ENCODE measurements around the gene USP17L19. TPM values are rescaled to one million over a fixed set of nuclear protein-coding genes. Genes with fewer than 3 reads are reported as not detected.
A peak's percentile ranks its signal among the peaks of the same experiment; 100 is the strongest.
"Not testable (repeated sequence)": the region's sequence is repeated elsewhere in the genome, so short reads cannot be mapped to it uniquely, and the experiment has no call there.

The USP17L19 gene, protein sequence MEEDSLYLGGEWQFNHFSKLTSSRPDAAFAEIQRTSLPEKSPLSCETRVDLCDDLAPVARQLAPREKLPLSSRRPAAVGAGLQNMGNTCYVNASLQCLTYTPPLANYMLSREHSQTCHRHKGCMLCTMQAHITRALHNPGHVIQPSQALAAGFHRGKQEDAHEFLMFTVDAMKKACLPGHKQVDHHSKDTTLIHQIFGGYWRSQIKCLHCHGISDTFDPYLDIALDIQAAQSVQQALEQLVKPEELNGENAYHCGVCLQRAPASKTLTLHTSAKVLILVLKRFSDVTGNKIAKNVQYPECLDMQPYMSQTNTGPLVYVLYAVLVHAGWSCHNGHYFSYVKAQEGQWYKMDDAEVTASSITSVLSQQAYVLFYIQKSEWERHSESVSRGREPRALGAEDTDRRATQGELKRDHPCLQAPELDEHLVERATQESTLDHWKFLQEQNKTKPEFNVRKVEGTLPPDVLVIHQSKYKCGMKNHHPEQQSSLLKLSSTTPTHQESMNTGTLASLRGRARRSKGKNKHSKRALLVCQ
- not detected in 2 replicates for polyA plus RNA-seq (2014; cell fraction: cytosol; rRNA removed)
- polyA plus RNA-seq (2014; cell fraction: nucleus; rRNA removed) = not detected in 2 replicates

DNA sequence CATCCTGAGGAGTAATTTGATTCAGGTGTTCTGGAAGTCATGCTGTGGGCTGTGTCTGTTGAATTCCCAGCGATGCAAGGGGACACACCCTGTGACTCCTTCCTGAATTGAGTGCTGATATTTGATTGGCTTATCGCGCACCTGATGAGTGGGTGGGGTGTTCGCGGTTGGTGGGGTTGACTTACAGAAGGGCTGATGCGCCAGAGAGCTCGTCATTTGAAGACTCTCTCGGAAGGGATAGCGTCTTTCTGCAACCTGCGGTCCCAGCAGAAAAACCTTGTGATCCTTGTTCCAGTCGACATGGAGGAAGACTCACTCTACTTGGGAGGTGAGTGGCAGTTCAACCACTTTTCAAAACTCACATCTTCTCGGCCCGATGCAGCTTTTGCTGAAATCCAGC lies at the start of gene USP17L19:
USP17L19 (plus strand) TSS at position 301 of the 400 bp plus-strand sequence; CDS start at position 301, 0 bp downstream.
- DNase-seq (ENCODE audit: low spot score) = not testable (repeated sequence)

DNA sequence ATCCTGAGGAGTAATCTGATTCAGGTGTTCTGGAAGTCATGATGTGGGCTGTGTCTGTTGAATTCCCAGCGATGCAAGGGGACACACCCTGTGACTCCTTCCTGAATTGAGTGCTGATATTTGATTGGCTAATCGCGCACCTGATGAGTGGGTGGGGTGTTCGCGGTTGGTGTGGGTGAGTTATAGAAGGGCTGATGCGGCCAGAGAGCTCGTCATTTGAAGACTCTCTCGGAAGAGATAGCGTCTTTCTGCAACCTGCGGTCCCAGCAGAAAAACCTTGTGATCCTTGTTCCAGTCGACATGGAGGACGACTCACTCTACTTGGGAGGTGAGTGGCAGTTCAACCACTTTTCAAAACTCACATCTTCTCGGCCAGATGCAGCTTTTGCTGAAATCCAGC lies 42.8 kb upstream of the USP17L19 start, which contains the start of gene USP17L10:
USP17L10 (plus strand) TSS at position 301 of the 400 bp plus-strand sequence; CDS start at position 301, 0 bp downstream.
- not testable (repeated sequence) for DNase-seq (ENCODE audit: low spot score)

DNA sequence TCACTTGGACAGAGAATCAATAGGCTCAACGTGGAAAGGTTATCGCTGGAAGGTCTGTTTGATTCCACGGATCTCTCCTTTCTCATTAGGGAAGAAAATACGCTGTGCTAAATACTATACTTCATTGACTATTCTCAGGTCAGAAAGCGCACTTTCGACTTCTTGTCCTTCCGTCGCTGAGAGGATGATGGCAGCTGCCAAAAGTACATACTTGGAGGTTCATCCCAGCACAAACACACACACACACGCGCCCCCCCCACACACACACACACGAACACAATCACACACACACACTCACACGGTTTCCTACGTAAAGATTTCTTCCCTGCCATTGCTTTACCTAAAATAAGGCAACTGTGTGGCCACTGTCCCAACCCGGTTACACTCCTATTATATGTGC lies 38.5 kb upstream of the USP17L19 start:
- DNase-seq (ENCODE audit: low spot score) = not testable (repeated sequence)

DNA sequence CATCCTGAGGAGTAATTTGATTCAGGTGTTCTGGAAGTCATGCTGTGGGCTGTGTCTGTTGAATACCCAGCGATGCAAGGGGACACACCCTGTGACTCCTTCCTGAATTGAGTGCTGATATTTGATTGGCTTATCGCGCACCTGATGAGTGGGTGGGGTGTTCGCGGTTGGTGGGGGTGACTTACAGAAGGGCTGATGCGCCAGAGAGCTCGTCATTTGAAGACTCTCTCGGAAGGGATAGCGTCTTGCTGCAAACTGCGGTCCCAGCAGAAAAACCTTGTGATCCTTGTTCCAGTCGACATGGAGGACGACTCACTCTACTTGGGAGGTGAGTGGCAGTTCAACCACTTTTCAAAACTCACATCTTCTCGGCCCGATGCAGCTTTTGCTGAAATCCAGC lies 38.1 kb upstream of the USP17L19 start, which contains the start of gene USP17L11:
USP17L11 (plus strand) TSS at position 301 of the 400 bp plus-strand sequence; CDS start at position 301, 0 bp downstream.
- DNase-seq (ENCODE audit: low spot score) = not testable (repeated sequence)

DNA sequence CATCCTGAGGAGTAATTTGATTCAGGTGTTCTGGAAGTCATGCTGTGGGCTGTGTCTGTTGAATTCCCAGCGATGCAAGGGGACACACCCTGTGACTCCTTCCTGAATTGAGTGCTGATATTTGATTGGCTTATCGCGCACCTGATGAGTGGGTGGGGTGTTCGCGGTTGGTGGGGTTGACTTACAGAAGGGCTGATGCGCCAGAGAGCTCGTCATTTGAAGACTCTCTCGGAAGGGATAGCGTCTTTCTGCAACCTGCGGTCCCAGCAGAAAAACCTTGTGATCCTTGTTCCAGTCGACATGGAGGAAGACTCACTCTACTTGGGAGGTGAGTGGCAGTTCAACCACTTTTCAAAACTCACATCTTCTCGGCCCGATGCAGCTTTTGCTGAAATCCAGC lies 33.3 kb upstream of the USP17L19 start, which contains the start of gene USP17L12:
USP17L12 (plus strand) TSS at position 301 of the 400 bp plus-strand sequence; CDS start at position 301, 0 bp downstream.
- not testable (repeated sequence) for DNase-seq (ENCODE audit: low spot score)

DNA sequence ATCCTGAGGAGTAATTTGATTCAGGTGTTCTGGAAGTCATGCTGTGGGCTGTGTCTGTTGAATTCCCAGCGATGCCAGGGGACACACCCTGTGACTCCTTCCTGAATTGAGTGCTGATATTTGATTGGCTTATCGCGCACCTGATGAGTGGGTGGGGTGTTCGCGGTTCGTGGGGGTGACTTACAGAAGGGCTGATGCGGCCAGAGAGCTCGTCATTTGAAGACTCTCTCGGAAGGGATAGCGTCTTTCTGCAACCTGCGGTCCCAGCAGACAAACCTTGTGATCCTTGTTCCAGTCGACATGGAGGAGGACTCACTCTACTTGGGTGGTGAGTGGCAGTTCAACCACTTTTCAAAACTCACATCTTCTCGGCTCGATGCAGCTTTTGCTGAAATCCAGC lies 28.6 kb upstream of the USP17L19 start, which contains the start of gene USP17L13:
USP17L13 (plus strand) TSS at position 301 of the 400 bp plus-strand sequence; CDS start at position 301, 0 bp downstream.
- not testable (repeated sequence) for DNase-seq (ENCODE audit: low spot score)

DNA sequence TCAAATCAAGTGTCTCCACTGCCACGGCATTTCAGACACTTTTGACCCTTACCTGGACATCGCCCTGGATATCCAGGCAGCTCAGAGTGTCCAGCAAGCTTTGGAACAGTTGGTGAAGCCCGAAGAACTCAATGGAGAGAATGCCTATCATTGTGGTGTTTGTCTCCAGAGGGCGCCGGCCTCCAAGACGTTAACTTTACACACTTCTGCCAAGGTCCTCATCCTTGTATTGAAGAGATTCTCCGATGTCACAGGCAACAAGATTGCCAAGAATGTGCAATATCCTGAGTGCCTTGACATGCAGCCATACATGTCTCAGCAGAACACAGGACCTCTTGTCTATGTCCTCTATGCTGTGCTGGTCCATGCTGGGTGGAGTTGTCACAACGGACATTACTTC lies 22.9 kb upstream of the USP17L19 start:
- DNase-seq (ENCODE audit: low spot score) = not testable (repeated sequence)

DNA sequence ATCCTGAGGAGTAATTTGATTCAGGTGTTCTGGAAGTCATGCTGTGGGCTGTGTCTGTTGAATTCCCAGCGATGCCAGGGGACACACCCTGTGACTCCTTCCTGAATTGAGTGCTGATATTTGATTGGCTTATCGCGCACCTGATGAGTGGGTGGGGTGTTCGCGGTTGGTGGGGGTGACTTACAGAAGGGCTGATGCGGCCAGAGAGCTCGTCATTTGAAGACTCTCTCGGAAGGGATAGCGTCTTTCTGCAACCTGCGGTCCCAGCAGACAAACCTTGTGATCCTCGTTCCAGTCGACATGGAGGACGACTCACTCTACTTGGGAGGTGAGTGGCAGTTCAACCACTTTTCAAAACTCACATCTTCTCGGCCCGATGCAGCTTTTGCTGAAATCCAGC lies 19.1 kb upstream of the USP17L19 start, which contains the start of gene USP17L15:
USP17L15 (plus strand) TSS at position 301 of the 400 bp plus-strand sequence; CDS start at position 301, 0 bp downstream.
- DNase-seq (ENCODE audit: low spot score) = not testable (repeated sequence)

DNA sequence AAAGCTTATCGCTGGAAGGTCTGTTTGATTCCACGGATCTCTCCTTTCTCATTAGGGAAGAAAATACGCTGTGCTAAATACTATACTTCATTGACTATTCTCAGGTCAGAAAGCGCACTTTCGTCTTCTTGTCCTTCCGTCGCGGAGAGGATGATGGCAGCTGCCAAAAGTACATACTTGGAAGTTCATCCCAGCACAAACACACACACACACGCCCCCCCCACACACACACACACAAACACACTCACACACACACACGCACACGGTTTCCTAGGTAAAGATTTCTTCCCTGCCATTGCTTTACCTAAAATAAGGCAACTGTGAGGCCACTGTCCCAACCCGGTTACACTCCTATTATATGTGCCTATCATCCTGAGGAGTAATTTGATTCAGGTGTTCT lies 14.7 kb upstream of the USP17L19 start:
- DNase-seq (ENCODE audit: low spot score) = peak; percentile 0

DNA sequence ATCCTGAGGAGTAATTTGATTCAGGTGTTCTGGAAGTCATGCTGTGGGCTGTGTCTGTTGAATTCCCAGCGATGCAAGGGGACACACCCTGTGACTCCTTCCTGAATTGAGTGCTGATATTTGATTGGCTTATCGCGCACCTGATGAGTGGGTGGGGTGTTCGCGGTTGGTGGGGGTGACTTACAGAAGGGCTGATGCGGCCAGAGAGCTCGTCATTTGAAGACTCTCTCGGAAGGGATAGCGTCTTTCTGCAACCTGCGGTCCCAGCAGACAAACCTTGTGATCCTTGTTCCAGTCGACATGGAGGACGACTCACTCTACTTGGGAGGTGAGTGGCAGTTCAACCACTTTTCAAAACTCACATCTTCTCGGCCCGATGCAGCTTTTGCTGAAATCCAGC lies 9.6 kb upstream of the USP17L19 start, which contains the start of gene USP17L17:
USP17L17 (plus strand) TSS at position 301 of the 400 bp plus-strand sequence; CDS start at position 301, 0 bp downstream.
- not testable (repeated sequence) for DNase-seq (ENCODE audit: low spot score)

DNA sequence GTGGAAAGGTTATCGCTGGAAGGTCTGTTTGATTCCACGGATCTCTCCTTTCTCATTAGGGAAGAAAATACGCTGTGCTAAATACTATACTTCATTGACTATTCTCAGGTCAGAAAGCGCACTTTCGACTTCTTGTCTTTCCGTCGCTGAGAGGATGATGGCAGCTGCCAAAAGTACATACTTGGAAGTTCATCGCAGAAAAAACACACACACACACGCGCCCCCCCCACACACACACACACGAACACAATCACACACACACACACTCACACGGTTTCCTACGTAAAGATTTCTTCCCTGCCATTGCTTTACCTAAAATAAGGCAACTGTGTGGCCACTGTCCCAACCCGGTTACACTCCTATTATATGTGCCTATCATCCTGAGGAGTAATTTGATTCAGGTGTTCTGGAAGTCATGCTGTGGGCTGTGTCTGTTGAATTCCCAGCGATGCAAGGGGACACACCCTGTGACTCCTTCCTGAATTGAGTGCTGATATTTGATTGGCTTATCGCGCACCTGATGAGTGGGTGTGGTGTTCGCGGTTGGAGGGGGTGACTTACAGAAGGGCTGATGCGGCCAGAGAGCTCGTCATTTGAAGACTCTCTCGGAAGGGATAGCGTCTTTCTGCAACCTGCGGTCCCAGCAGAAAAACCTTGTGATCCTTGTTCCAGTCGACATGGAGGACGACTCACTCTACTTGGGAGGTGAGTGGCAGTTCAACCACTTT lies 5.1 kb upstream of the USP17L19 start, which contains the start of gene USP17L18:
USP17L18 (plus strand) TSS at position 678 of the 728 bp plus-strand sequence; CDS start at position 678, 0 bp downstream.
- peak; percentile 0 for DNase-seq (ENCODE audit: low spot score)

DNA sequence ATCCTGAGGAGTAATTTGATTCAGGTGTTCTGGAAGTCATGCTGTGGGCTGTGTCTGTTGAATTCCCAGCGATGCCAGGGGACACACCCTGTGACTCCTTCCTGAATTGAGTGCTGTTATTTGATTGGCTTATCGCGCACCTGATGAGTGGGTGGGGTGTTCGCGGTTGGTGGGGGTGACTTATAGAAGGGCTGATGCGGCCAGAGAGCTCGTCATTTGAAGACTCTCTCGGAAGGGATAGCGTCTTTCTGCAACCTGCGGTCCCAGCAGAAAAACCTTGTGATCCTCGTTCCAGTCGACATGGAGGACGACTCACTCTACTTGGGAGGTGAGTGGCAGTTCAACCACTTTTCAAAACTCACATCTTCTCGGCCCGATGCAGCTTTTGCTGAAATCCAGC lies 4.6 kb downstream of the USP17L19 start, which contains the start of gene USP17L20:
USP17L20 (plus strand) TSS at position 301 of the 400 bp plus-strand sequence; CDS start at position 301, 0 bp downstream.
- DNase-seq (ENCODE audit: low spot score) = not testable (repeated sequence)

DNA sequence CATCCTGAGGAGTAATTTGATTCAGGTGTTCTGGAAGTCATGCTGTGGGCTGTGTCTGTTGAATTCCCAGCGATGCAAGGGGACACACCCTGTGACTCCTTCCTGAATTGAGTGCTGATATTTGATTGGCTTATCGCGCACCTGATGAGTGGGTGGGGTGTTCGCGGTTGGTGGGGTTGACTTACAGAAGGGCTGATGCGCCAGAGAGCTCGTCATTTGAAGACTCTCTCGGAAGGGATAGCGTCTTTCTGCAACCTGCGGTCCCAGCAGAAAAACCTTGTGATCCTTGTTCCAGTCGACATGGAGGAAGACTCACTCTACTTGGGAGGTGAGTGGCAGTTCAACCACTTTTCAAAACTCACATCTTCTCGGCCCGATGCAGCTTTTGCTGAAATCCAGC lies 9.4 kb downstream of the USP17L19 start, which contains the start of gene USP17L21:
USP17L21 (plus strand) TSS at position 301 of the 400 bp plus-strand sequence; CDS start at position 301, 0 bp downstream.
- DNase-seq (ENCODE audit: low spot score) = not testable (repeated sequence)

DNA sequence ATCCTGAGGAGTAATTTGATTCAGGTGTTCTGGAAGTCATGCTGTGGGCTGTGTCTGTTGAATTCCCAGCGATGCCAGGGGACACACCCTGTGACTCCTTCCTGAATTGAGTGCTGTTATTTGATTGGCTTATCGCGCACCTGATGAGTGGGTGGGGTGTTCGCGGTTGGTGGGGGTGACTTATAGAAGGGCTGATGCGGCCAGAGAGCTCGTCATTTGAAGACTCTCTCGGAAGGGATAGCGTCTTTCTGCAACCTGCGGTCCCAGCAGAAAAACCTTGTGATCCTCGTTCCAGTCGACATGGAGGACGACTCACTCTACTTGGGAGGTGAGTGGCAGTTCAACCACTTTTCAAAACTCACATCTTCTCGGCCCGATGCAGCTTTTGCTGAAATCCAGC lies 14.1 kb downstream of the USP17L19 start, which contains the start of gene USP17L22:
USP17L22 (plus strand) TSS at position 301 of the 400 bp plus-strand sequence; CDS start at position 301, 0 bp downstream.
- DNase-seq (ENCODE audit: low spot score) = not testable (repeated sequence)

DNA sequence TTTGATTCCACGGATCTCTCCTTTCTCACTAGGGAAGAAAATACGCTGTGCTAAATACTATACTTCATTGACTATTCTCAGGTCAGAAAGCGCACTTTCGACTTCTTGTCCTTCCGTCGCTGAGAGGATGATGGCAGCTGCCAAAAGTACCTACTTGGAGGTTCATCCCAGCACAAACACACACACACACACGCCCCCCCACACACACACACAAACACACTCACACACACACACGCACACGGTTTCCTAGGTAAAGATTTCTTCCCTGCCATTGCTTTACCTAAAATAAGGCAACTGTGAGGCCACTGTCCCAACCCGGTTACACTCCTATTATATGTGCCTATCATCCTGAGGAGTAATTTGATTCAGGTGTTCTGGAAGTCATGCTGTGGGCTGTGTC lies 18.5 kb downstream of the USP17L19 start:
- DNase-seq (ENCODE audit: low spot score) = not testable (repeated sequence)
